HepG2 (cell line): Measurements from ENCODE around the gene ZFPM1. TPM values are rescaled to one million over a fixed set of nuclear protein-coding genes. Genes with fewer than 3 reads are reported as not detected.

Experiments used
- ELF3 ChIP-seq: IDR thresholded peaks from 2 replicates; pipeline ENCODE4 v1.6.1; 2016; ENCODE audit warnings: missing genetic modification reagents, missing compliant biosample characterization
- FOXK2 ChIP-seq: fragments of 450-650 bp; IDR thresholded peaks from 2 replicates; pipeline ENCODE4 v1.6.1; 2016
- HOXA5 ChIP-seq: sonication (generic); formaldehyde crosslinking; IDR thresholded peaks from 2 replicates; pipeline ENCODE4 v1.4.0; 2020; ENCODE audit warnings: missing genetic modification reagents
- IRX3 ChIP-seq: sonication (generic); formaldehyde crosslinking; IDR thresholded peaks from 2 replicates; pipeline ENCODE4 v1.8.1; 2023; ENCODE audit warnings: mild to moderate bottlenecking, low read depth, missing genetic modification reagents, borderline replicate concordance
- MBD4 ChIP-seq: IDR thresholded peaks from 2 replicates; pipeline ENCODE4 v1.6.1; 2012; ENCODE audit warnings: low read length, inconsistent platforms, borderline replicate concordance
- MLX ChIP-seq: IDR thresholded peaks from 2 replicates; pipeline ENCODE4 v1.6.1; 2016
- NR2F2 ChIP-seq: IDR thresholded peaks from 2 replicates; pipeline ENCODE4 v1.6.1; 2012; ENCODE audit warnings: low read depth, inconsistent platforms, borderline replicate concordance
- PAX8 ChIP-seq: sonication (generic); formaldehyde crosslinking; IDR thresholded peaks from 2 replicates; pipeline ENCODE4 v1.8.0; 2022; ENCODE audit warnings: mild to moderate bottlenecking, missing genetic modification reagents, borderline replicate concordance
- SAP130 ChIP-seq: IDR thresholded peaks from 2 replicates; pipeline ENCODE4 v1.6.1; 2016; ENCODE audit warnings: low read depth
- ZBTB44 ChIP-seq: sonication (generic); formaldehyde crosslinking; IDR thresholded peaks from 2 replicates; pipeline ENCODE4 v1.4.0; 2020; ENCODE audit warnings: missing genetic modification reagents
- ZNF136 ChIP-seq: sonication (generic); formaldehyde crosslinking; IDR thresholded peaks from 2 replicates; pipeline ENCODE4 v1.8.1; 2022; ENCODE audit warnings: low read depth, mild to moderate bottlenecking, moderate library complexity, missing genetic modification reagents
- ZNF3 ChIP-seq: IDR thresholded peaks from 2 replicates; pipeline ENCODE4 v1.7.0; 2017; ENCODE audit warnings: inconsistent platforms
- ZNF501 ChIP-seq: sonication (generic); formaldehyde crosslinking; IDR thresholded peaks from 2 replicates; pipeline ENCODE4 v1.5.1; 2020; ENCODE audit warnings: mild to moderate bottlenecking, moderate library complexity, missing genetic modification reagents
- ZNF674 ChIP-seq: sonication (generic); formaldehyde crosslinking; IDR thresholded peaks from 2 replicates; pipeline ENCODE4 v1.5.0; 2020; ENCODE audit warnings: low read depth, mild to moderate bottlenecking, missing genetic modification reagents
- ZSCAN31 ChIP-seq: sonication (generic); formaldehyde crosslinking; IDR thresholded peaks from 2 replicates; pipeline ENCODE4 v1.5.0; 2020; ENCODE audit warnings: low read depth, mild to moderate bottlenecking, missing genetic modification reagents
- polyA plus RNA-seq, 8 experiments: library from polyadenylated mRNA; depleted of rRNA in 3 of 8; stranded (reverse) in 7 of 8; unstranded in 1 of 8; fragments of >200 nt; fragmentation: Illumina TruSeq in 4 of 8; extraction: Trizol in 4 of 8; gene quantifications; 2 replicates each; pipeline versions ENCODE4 v1.2.1 to v1.2.3, GENCODE V29; 2011 to 2016; ENCODE audit warnings: low read depth in 4 of 8, missing spikeins in 1 of 8, mixed read lengths in 1 of 8; ENCODE audit not compliant: insufficient read depth in 1 of 8
- total RNA-seq, 5 experiments: library from RNA; depleted of rRNA; stranded (reverse); fragments of >200 nt; fragmentation: Illumina TruSeq; extraction: Trizol; gene quantifications; 2 replicates each; pipeline ENCODE4 v1.2.3, GENCODE V29; 2016; ENCODE audit warnings: low read depth in 1 of 5
- TF ChIP-seq, protein P1 (sequence below): sonication (generic); formaldehyde crosslinking; IDR thresholded peaks from 2 replicates; pipeline ENCODE4 v1.8.0; 2022; ENCODE audit warnings: missing genetic modification reagents, mild to moderate bottlenecking, inconsistent platforms, borderline replicate concordance
- TF ChIP-seq, protein P2 (sequence below): sonication (generic); formaldehyde crosslinking; IDR thresholded peaks from 2 replicates; pipeline ENCODE4 v1.4.0; 2020; ENCODE audit warnings: missing genetic modification reagents
- TF ChIP-seq, protein P3 (sequence below): sonication (generic); formaldehyde crosslinking; IDR thresholded peaks from 2 replicates; pipeline ENCODE4 v1.5.0; 2020; ENCODE audit warnings: missing genetic modification reagents
- TF ChIP-seq, protein P4 (sequence below): sonication (generic); formaldehyde crosslinking; IDR thresholded peaks from 2 replicates; pipeline ENCODE4 v1.5.0; 2020; ENCODE audit warnings: mild to moderate bottlenecking, missing genetic modification reagents

The ZFPM1 gene
- total and polyA plus RNA-seq, 2 of the 13 experiments (the other 11 are each of a cell fraction or from before 2014, with no cell fraction given): 1.3 to 3.8 TPM

- TF ChIP-seq, protein P1, sequence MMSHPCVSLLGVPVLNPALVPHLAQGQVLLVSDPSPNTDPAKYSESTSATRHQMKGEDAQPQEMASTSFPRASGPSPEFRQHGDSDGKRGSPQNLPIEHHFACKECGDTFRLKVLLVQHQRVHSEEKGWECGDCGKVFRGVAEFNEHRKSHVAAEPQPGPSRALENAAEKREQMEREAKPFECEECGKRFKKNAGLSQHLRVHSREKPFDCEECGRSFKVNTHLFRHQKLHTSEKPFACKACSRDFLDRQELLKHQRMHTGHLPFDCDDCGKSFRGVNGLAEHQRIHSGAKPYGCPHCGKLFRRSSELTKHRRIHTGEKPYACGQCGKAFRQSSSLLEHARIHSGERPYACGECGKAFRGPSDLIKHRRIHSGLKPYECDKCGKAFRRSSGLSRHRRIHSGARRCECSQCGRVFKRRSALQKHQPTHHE: peak; percentile 96
- TF ChIP-seq ZNF501 (peak; percentile 90), ZNF136 (peak; percentile 92; the same call in 1 of the 2 replicates), PAX8 (peak; percentile 98; the same call in 1 of the 2 replicates), SAP130 (peak; percentile 99), ZNF674 (CRISPR knock-in tag) (peak; percentile 97; the same call in 1 of the 2 replicates), ZSCAN31 (CRISPR knock-in tag) (peak; percentile 97; the same call in 1 of the 2 replicates), ELF3 (peak; percentile 98), FOXK2 (no peak), IRX3 (CRISPR knock-in tag) (peak; percentile 99), NR2F2 (no peak), ZNF3 (CRISPR knock-in tag) (peak; percentile 96), HOXA5 (CRISPR knock-in tag) (peak; percentile 100), ZBTB44 (CRISPR knock-in tag) (peak; percentile 99), MBD4 (no peak), MLX (CRISPR knock-in tag) (peak; percentile 93)
- TF ChIP-seq, protein P2, sequence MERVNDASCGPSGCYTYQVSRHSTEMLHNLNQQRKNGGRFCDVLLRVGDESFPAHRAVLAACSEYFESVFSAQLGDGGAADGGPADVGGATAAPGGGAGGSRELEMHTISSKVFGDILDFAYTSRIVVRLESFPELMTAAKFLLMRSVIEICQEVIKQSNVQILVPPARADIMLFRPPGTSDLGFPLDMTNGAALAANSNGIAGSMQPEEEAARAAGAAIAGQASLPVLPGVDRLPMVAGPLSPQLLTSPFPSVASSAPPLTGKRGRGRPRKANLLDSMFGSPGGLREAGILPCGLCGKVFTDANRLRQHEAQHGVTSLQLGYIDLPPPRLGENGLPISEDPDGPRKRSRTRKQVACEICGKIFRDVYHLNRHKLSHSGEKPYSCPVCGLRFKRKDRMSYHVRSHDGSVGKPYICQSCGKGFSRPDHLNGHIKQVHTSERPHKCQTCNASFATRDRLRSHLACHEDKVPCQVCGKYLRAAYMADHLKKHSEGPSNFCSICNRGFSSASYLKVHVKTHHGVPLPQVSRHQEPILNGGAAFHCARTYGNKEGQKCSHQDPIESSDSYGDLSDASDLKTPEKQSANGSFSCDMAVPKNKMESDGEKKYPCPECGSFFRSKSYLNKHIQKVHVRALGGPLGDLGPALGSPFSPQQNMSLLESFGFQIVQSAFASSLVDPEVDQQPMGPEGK: peak; percentile 93
- TF ChIP-seq, protein P3, sequence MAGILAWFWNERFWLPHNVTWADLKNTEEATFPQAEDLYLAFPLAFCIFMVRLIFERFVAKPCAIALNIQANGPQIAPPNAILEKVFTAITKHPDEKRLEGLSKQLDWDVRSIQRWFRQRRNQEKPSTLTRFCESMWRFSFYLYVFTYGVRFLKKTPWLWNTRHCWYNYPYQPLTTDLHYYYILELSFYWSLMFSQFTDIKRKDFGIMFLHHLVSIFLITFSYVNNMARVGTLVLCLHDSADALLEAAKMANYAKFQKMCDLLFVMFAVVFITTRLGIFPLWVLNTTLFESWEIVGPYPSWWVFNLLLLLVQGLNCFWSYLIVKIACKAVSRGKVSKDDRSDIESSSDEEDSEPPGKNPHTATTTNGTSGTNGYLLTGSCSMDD: peak; percentile 99
- TF ChIP-seq, protein P4, sequence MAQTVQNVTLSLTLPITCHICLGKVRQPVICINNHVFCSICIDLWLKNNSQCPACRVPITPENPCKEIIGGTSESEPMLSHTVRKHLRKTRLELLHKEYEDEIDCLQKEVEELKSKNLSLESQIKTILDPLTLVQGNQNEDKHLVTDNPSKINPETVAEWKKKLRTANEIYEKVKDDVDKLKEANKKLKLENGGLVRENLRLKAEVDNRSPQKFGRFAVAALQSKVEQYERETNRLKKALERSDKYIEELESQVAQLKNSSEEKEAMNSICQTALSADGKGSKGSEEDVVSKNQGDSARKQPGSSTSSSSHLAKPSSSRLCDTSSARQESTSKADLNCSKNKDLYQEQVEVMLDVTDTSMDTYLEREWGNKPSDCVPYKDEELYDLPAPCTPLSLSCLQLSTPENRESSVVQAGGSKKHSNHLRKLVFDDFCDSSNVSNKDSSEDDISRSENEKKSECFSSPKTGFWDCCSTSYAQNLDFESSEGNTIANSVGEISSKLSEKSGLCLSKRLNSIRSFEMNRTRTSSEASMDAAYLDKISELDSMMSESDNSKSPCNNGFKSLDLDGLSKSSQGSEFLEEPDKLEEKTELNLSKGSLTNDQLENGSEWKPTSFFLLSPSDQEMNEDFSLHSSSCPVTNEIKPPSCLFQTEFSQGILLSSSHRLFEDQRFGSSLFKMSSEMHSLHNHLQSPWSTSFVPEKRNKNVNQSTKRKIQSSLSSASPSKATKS: no peak; the same call in 1 of the 2 replicates
These were observed 107.8 kb downstream of the ZFPM1 start (continued) for GRCh38 chr16:88560714-88561484.
